IPS-18a (cell line): ENCODE results near the gene PARP6.

ENCODE experiments used
- H3K27ac ChIP-seq: one replicate; pipeline ENCODE4 v1.5.1; 2013; ENCODE audit warnings: low read length
- H3K27me3 ChIP-seq: one replicate; pipeline ENCODE4 v1.6.1; 2013; ENCODE audit warnings: mild to moderate bottlenecking, low read length; ENCODE audit not compliant: control insufficient read depth, insufficient read depth
- H3K36me3 ChIP-seq: one replicate; pipeline ENCODE4 v1.6.1; 2013; ENCODE audit warnings: low read depth, low read length; ENCODE audit not compliant: control insufficient read depth
- H3K4me1 ChIP-seq: one replicate; pipeline ENCODE4 v1.6.1; 2013; ENCODE audit warnings: low read depth, low read length; ENCODE audit not compliant: control insufficient read depth
- H3K4me3 ChIP-seq: one replicate; pipeline ENCODE4 v1.5.1; 2013; ENCODE audit warnings: low read length
- H3K9ac ChIP-seq: one replicate; pipeline ENCODE4 v1.6.1; 2013; ENCODE audit warnings: mild to moderate bottlenecking, low read length, moderate library complexity
- H3K9me3 ChIP-seq: one replicate; pipeline ENCODE4 v1.6.1; 2013; ENCODE audit warnings: low read depth, low read length; ENCODE audit not compliant: control insufficient read depth

PARP6 gene, protein sequence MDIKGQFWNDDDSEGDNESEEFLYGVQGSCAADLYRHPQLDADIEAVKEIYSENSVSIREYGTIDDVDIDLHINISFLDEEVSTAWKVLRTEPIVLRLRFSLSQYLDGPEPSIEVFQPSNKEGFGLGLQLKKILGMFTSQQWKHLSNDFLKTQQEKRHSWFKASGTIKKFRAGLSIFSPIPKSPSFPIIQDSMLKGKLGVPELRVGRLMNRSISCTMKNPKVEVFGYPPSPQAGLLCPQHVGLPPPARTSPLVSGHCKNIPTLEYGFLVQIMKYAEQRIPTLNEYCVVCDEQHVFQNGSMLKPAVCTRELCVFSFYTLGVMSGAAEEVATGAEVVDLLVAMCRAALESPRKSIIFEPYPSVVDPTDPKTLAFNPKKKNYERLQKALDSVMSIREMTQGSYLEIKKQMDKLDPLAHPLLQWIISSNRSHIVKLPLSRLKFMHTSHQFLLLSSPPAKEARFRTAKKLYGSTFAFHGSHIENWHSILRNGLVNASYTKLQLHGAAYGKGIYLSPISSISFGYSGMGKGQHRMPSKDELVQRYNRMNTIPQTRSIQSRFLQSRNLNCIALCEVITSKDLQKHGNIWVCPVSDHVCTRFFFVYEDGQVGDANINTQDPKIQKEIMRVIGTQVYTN

GRCh38 chr15:72272213-72272996 lies at the start of gene PARP6:
PARP6 (minus strand) TSS chr15:72272554; CDS start chr15:72267477, 5,077 bp downstream.
- H3K36me3 ChIP-seq, result peaks cover 4% of the 10 kb centered on the region
- H3K4me3 ChIP-seq, result peak within 1 kb of the TSS; percentile 86
- peak within 1 kb of the TSS; percentile 75 for H3K9ac ChIP-seq
- H3K4me1 ChIP-seq, result peaks cover 7% of the 10 kb centered on the region
- H3K27me3 ChIP-seq, result peaks cover 7% of the 10 kb centered on the region
- no peaks in the 10 kb centered on the region for H3K9me3 ChIP-seq
- no peak within 1 kb of the TSS for H3K27ac ChIP-seq

- no peaks in the 10 kb centered on the region for H3K9me3 ChIP-seq
- peak within 1 kb of the TSS; percentile 78 for H3K4me3 ChIP-seq
- H3K27me3 ChIP-seq, result peaks cover 46% of the 10 kb centered on the region
- H3K9ac ChIP-seq, result peak within 1 kb of the TSS; percentile 50
- H3K27ac ChIP-seq, result no peak within 1 kb of the TSS
- no peaks in the 10 kb centered on the region for H3K36me3 ChIP-seq
- peaks cover 5% of the 10 kb centered on the region for H3K4me1 ChIP-seq
Measured at GRCh38 chr15:72319985-72320671, 47.8 kb upstream of the PARP6 start, which contains the start of gene CELF6. CELF6 (minus strand) TSS chr15:72320157; CDS start chr15:72319874, 283 bp downstream.

- Histone ChIP-seq H3K4me3 (peak overlapping the region; percentile 25), H3K27ac (no peak overlapping the region), H3K9ac (no peak overlapping the region), H3K36me3 (no peaks in the 10 kb centered on the region), H3K27me3 (peaks cover 46% of the 10 kb centered on the region), H3K9me3 (no peaks in the 10 kb centered on the region), H3K4me1 (peaks cover 5% of the 10 kb centered on the region)
Measured at GRCh38 chr15:72319360-72319984, 47.1 kb upstream of the PARP6 start.

- Histone ChIP-seq H3K4me3 (no peak overlapping the region), H3K9ac (no peak overlapping the region), H3K27me3 (peaks cover 46% of the 10 kb centered on the region), H3K9me3 (no peaks in the 10 kb centered on the region), H3K4me1 (peaks cover 5% of the 10 kb centered on the region), H3K36me3 (no peaks in the 10 kb centered on the region), H3K27ac (no peak overlapping the region)
Measured at GRCh38 chr15:72318408-72318942, 46.1 kb upstream of the PARP6 start.

DNA sequence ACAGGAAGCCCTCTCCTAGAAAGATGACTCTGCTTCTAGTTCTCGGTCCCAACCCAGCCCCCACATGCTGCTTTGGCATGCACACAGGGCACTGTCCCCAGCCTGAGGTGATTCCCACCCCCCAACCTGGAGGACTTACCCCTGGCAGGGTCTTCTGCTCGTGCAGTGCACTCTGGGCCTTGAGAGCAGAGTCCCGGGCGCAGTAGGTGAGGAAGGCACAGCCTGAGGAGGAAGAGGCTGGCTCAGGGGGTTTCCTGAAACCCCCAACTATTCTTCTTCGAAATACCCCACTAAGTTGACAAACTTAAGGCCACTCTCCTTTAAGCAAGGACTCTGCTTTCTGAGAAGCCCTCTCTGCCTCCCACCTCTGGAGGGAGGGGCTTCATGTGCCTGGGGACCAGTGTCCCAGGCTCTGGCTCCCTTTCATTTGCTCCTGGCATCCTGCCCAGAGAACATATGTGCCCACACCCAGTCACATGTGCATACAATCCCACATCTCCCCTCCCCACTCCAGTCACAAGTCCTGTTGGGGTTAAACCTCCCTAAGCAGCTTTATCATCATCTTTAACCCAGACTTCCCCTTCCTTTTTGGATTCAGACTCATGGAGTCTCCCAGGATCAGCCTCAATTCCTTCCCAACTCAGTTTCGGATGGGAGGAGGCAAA lies 43.5 kb upstream of the PARP6 start:
- no peak overlapping the region for H3K9ac ChIP-seq
- peaks cover 44% of the 10 kb centered on the region for H3K27me3 ChIP-seq
- no peak overlapping the region for H3K4me3 ChIP-seq
- H3K4me1 ChIP-seq, result peaks cover 4% of the 10 kb centered on the region
- H3K36me3 ChIP-seq, result no peaks in the 10 kb centered on the region
- no peak overlapping the region for H3K27ac ChIP-seq
- H3K9me3 ChIP-seq, result no peaks in the 10 kb centered on the region

GRCh38 chr15:72313881-72314280 lies 41.5 kb upstream of the PARP6 start:
- Histone ChIP-seq H3K27ac (no peak overlapping the region), H3K36me3 (no peaks in the 10 kb centered on the region)

DNA sequence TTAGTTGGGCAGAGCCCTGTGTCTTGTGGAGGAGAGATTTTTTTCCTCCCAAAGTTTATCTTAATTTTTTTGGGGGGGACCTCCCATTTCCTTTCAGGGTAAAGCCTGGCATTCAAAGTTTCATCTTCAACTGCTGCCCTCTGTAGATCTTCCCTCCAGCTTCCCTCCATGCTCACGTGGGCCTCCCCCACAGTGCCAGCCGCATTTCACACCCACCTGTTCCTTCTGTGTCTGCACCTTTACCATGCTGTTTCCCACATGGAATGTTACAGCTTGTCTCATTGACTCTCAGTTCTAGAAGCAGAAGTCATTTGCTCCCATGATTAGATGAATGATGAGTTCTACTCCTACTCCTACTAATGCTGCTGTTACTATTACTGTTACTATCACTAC lies 41.1 kb upstream of the PARP6 start:
- Histone ChIP-seq H3K27me3 (peaks cover 28% of the 10 kb centered on the region), H3K9ac (no peak overlapping the region), H3K27ac (no peak overlapping the region), H3K9me3 (no peaks in the 10 kb centered on the region), H3K4me3 (no peak overlapping the region), H3K4me1 (no peaks in the 10 kb centered on the region), H3K36me3 (no peaks in the 10 kb centered on the region)

More at GRCh38 chr15:72313881-72314280, 41.5 kb upstream of the PARP6 start:
- no peak overlapping the region for H3K4me3 ChIP-seq
- no peak overlapping the region for H3K9ac ChIP-seq
- H3K4me1 ChIP-seq, result no peaks in the 10 kb centered on the region
- H3K9me3 ChIP-seq, result no peaks in the 10 kb centered on the region
- H3K27me3 ChIP-seq, result peaks cover 33% of the 10 kb centered on the region

DNA sequence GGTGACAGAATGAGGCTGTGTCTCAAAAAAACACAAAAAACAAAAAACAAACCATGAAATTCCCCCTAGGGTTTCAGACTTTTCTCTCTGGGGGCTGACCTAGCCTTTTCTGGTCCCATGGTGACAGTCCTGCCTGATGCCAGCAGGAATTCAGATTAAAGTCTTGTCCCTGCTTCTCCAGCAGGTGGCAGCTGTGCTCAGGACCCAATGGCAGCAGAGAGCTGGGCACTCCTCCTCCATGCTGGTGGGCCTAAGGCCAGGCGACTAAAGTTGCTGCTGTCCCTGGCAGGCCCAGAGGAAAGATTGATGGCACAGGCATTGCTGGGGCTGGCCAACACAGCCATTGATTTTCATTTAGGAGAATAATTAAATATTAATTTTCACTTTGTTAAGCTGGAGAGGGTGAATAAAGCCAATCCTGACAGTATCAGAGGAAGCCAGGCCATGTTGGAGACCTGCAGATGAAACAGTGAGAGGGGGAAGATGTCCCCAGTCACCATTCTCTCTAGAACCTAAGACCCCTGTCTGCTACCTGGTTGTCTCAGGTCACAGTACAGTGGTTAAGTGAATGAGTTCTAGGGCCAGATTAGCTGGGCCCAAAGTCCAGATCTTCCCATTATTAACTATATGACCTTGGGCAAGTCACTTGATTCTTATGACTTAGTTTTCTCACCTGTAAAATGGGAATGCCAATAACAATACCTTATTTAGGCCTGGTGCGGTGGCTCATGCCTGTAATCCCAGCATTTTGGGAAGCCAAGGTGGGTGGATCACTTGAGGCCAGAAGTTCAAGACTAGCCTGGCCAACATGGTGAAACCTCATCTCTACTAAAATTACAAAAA lies 40.5 kb upstream of the PARP6 start:
- no peaks in the 10 kb centered on the region for H3K36me3 ChIP-seq

GRCh38 chr15:72307026-72307425 lies 34.7 kb upstream of the PARP6 start:
- Histone ChIP-seq H3K27ac (no peak overlapping the region), H3K9me3 (no peaks in the 10 kb centered on the region), H3K36me3 (no peaks in the 10 kb centered on the region), H3K4me1 (no peaks in the 10 kb centered on the region), H3K27me3 (no peaks in the 10 kb centered on the region), H3K4me3 (no peak overlapping the region), H3K9ac (no peak overlapping the region)

More for the DNA sequence above, 40.5 kb upstream of the PARP6 start:
- no peak overlapping the region for H3K4me3 ChIP-seq
- peaks cover 22% of the 10 kb centered on the region for H3K27me3 ChIP-seq
- no peak overlapping the region for H3K9ac ChIP-seq
- no peaks in the 10 kb centered on the region for H3K9me3 ChIP-seq
- no peaks in the 10 kb centered on the region for H3K4me1 ChIP-seq
- H3K27ac ChIP-seq, result no peak overlapping the region
